Neural cell (in vitro differentiated cells): Measurements from ENCODE around the gene KRTAP10-7. TPM values are rescaled to one million over a fixed set of nuclear protein-coding genes. Genes with fewer than 3 reads are reported as not detected.

Experiments used
- H2AFZ ChIP-seq: fragments of 200-600, 300-800 bp; sonication (generic), shearing (Covaris generic); 2 replicates; pipeline ENCODE4 v1.6.0; 2014; ENCODE audit warnings: low read depth, mild to moderate bottlenecking, antibody characterized with exemption, low read length, moderate library complexity
- H3F3A ChIP-seq: fragments of 200-600 bp; shearing (Covaris generic); 2 replicates; pipeline ENCODE4 v1.6.1; 2016; ENCODE audit warnings: mild to moderate bottlenecking, moderate library complexity, mixed read lengths, antibody characterized with exemption, low read length; ENCODE audit not compliant: insufficient read depth, poor library complexity, severe bottlenecking
- H3K27ac ChIP-seq: fragments of 200-600, 300-800 bp; sonication (generic), shearing (Covaris generic); 2 replicates; pipeline ENCODE4 v1.5.1; 2014; ENCODE audit warnings: mild to moderate bottlenecking, low read length, moderate library complexity
- H3K27me3 ChIP-seq: fragments of 300-800, 200-600 bp; sonication (generic), shearing (Covaris generic); 2 replicates; pipeline ENCODE4 v1.6.0; 2014; ENCODE audit warnings: mild to moderate bottlenecking, low read depth, low read length, moderate library complexity; ENCODE audit not compliant: insufficient read depth
- H3K36me3 ChIP-seq: fragments of 300-800, 200-600 bp; sonication (generic), shearing (Covaris generic); 2 replicates; pipeline ENCODE4 v1.5.1; 2014; ENCODE audit warnings: mild to moderate bottlenecking, antibody characterized with exemption, low read length, moderate library complexity; ENCODE audit not compliant: insufficient read depth
- H3K4me2 ChIP-seq: fragments of 300-800, 200-600 bp; sonication (generic), shearing (Covaris generic); 2 replicates; pipeline ENCODE4 v1.6.0; 2014; ENCODE audit warnings: mild to moderate bottlenecking, low read length
- H3K4me3 ChIP-seq: fragments of 300-800, 200-600 bp; sonication (generic), shearing (Covaris generic); 2 replicates; pipeline ENCODE4 v1.5.1; 2014; ENCODE audit warnings: mild to moderate bottlenecking, low read length, moderate library complexity
- H3K79me2 ChIP-seq: fragments of 200-600 bp; shearing (Covaris generic); replicated peaks from 2 replicates; pipeline ENCODE4 v1.6.0; 2014; ENCODE audit warnings: mild to moderate bottlenecking, low read length, moderate library complexity; ENCODE audit not compliant: insufficient read depth
- H3K9ac ChIP-seq: fragments of 300-800, 200-600 bp; sonication (generic), shearing (Covaris generic); 2 replicates; pipeline ENCODE4 v1.6.1; 2016; ENCODE audit warnings: mild to moderate bottlenecking, low read length, mixed read lengths
- H3K9me2 ChIP-seq: fragments of 200-600 bp; shearing (Covaris generic); 2 replicates; pipeline ENCODE4 v1.6.1; 2016; ENCODE audit warnings: mild to moderate bottlenecking, low read length, mixed read lengths; ENCODE audit not compliant: insufficient read depth
- H3K9me3 ChIP-seq: fragments of 200-600, 300-800 bp; sonication (generic), shearing (Covaris generic); 2 replicates; pipeline ENCODE4 v1.6.1; 2016; ENCODE audit warnings: mild to moderate bottlenecking, mixed run types, low read length, moderate library complexity, mixed read lengths
- H4K20me1 ChIP-seq: fragments of 200-600 bp; shearing (Covaris generic); 2 replicates; pipeline ENCODE4 v1.6.1; 2016; ENCODE audit warnings: mild to moderate bottlenecking, mixed run types; ENCODE audit not compliant: insufficient read depth
- EP300 ChIP-seq: fragments of 450-650 bp; conservative IDR thresholded peaks from 2 replicates; pipeline ENCODE4 v1.6.1; 2014; ENCODE audit warnings: antibody characterized with exemption, mild to moderate bottlenecking, moderate library complexity; ENCODE audit not compliant: poor library complexity, severe bottlenecking
- EZH2 ChIP-seq: fragments of 200-600, 300-800 bp; shearing (Covaris generic), sonication (generic); IDR thresholded peaks from 2 replicates; pipeline ENCODE4 v1.6.1; 2014; ENCODE audit warnings: antibody characterized with exemption, low read length, borderline replicate concordance, mild to moderate bottlenecking; ENCODE audit not compliant: insufficient read depth, poor library complexity, severe bottlenecking
- MXI1 ChIP-seq: fragments of 450-650 bp; conservative IDR thresholded peaks from 2 replicates; pipeline ENCODE4 v1.6.1; 2014; ENCODE audit warnings: antibody characterized with exemption, mild to moderate bottlenecking; ENCODE audit not compliant: poor library complexity, severe bottlenecking
- POLR2AphosphoS5 ChIP-seq: IDR thresholded peaks from 2 replicates; pipeline ENCODE4 v1.6.1; 2012
- RAD21 ChIP-seq: fragments of 450-650 bp; conservative IDR thresholded peaks from 2 replicates; pipeline ENCODE4 v1.6.1; 2014; ENCODE audit warnings: antibody characterized with exemption, mild to moderate bottlenecking, moderate library complexity
- SMC3 ChIP-seq: fragments of 450-650 bp; conservative IDR thresholded peaks from 2 replicates; pipeline ENCODE4 v1.6.1; 2014; ENCODE audit warnings: antibody characterized with exemption, mild to moderate bottlenecking, moderate library complexity; ENCODE audit not compliant: poor library complexity
- TAF1 ChIP-seq: IDR thresholded peaks from 2 replicates; pipeline ENCODE4 v1.6.1; 2012; ENCODE audit warnings: low read depth
- polyA plus RNA-seq: library from polyadenylated mRNA; depleted of rRNA; stranded (reverse); fragments of >200 nt; gene quantifications from 2 replicates; pipeline ENCODE4 v1.2.3, GENCODE V29; 2014
- TF ChIP-seq, protein P1 (sequence below): fragments of 450-650 bp; IDR thresholded peaks from 2 replicates; pipeline ENCODE4 v1.5.1; 2014; ENCODE audit warnings: antibody characterized with exemption, mild to moderate bottlenecking, moderate library complexity; ENCODE audit not compliant: poor library complexity, severe bottlenecking
- TF ChIP-seq, protein P2 (sequence below): IDR thresholded peaks from 2 replicates; pipeline ENCODE4 v1.6.1; 2012; ENCODE audit warnings: borderline replicate concordance

The KRTAP10-7 gene
- polyA plus RNA-seq, 1 donor from 2014 or later, result not detected

DNA sequence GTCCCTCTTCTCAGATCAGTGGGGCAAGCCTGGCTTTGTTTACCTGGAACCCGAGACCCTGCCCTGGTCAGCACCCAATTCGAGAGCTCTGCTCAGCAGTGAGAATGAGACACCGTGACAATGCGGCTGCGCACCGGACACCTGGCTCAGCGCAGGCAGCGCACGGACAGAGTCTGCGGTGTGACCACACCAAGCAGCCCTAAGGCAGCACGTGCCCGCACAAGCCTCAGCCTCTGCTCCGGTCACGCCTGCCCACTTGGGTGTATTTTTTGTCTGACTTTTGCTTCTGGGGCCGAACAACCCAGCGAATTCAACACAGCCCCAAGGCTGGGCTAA lies 16.2 kb downstream of the KRTAP10-7 start:
- Histone ChIP-seq H3K4me3 (no peak overlapping the region), H3K27ac (no peak overlapping the region), H4K20me1 (no peaks in the 10 kb centered on the region), H3K79me2 (no peaks in the 10 kb centered on the region), H2AFZ (no peak overlapping the region), H3K9ac (no peak overlapping the region), H3K27me3 (no peaks in the 10 kb centered on the region), H3K4me2 (no peak overlapping the region), H3K9me3 (no peaks in the 10 kb centered on the region), H3K9me2 (no peaks in the 10 kb centered on the region), H3K36me3 (no peaks in the 10 kb centered on the region), H3F3A (no peaks in the 10 kb centered on the region)
- TF ChIP-seq TAF1, result no peak
- no peak for TF ChIP-seq RAD21
- TF ChIP-seq EZH2, result no peak
- TF ChIP-seq, protein P1, sequence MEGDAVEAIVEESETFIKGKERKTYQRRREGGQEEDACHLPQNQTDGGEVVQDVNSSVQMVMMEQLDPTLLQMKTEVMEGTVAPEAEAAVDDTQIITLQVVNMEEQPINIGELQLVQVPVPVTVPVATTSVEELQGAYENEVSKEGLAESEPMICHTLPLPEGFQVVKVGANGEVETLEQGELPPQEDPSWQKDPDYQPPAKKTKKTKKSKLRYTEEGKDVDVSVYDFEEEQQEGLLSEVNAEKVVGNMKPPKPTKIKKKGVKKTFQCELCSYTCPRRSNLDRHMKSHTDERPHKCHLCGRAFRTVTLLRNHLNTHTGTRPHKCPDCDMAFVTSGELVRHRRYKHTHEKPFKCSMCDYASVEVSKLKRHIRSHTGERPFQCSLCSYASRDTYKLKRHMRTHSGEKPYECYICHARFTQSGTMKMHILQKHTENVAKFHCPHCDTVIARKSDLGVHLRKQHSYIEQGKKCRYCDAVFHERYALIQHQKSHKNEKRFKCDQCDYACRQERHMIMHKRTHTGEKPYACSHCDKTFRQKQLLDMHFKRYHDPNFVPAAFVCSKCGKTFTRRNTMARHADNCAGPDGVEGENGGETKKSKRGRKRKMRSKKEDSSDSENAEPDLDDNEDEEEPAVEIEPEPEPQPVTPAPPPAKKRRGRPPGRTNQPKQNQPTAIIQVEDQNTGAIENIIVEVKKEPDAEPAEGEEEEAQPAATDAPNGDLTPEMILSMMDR, result no peak
- TF ChIP-seq, protein P2, sequence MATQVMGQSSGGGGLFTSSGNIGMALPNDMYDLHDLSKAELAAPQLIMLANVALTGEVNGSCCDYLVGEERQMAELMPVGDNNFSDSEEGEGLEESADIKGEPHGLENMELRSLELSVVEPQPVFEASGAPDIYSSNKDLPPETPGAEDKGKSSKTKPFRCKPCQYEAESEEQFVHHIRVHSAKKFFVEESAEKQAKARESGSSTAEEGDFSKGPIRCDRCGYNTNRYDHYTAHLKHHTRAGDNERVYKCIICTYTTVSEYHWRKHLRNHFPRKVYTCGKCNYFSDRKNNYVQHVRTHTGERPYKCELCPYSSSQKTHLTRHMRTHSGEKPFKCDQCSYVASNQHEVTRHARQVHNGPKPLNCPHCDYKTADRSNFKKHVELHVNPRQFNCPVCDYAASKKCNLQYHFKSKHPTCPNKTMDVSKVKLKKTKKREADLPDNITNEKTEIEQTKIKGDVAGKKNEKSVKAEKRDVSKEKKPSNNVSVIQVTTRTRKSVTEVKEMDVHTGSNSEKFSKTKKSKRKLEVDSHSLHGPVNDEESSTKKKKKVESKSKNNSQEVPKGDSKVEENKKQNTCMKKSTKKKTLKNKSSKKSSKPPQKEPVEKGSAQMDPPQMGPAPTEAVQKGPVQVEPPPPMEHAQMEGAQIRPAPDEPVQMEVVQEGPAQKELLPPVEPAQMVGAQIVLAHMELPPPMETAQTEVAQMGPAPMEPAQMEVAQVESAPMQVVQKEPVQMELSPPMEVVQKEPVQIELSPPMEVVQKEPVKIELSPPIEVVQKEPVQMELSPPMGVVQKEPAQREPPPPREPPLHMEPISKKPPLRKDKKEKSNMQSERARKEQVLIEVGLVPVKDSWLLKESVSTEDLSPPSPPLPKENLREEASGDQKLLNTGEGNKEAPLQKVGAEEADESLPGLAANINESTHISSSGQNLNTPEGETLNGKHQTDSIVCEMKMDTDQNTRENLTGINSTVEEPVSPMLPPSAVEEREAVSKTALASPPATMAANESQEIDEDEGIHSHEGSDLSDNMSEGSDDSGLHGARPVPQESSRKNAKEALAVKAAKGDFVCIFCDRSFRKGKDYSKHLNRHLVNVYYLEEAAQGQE, result no peak
- no peak for TF ChIP-seq MXI1

DNA sequence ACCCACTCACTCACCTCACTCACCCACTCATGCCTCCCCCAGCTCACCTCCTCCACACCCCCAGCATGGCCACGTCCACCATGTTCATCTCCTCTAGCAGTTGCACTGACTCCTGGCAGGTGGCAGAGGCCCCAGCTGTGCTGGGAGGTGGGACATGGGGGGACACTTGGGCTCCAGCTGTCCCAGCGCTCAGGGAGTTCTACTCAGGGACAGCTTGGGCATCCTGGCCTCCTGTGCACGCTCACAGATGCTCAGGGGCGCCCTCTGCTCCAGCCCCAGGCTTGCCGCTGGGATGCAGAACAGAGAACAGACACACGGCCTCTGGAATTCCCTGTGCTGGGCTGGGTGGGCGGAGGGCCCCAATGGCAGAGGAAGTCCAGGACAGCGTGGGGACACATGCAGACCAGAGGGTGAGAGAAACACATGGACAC lies 16.7 kb downstream of the KRTAP10-7 start:
- Histone ChIP-seq H3K79me2 (no peaks in the 10 kb centered on the region), H3F3A (no peaks in the 10 kb centered on the region), H3K4me2 (no peak overlapping the region), H2AFZ (no peak overlapping the region), H3K27ac (no peak overlapping the region), H3K9ac (no peak overlapping the region), H3K9me2 (no peaks in the 10 kb centered on the region), H3K36me3 (no peaks in the 10 kb centered on the region), H3K4me3 (no peak overlapping the region), H3K27me3 (no peaks in the 10 kb centered on the region), H4K20me1 (no peaks in the 10 kb centered on the region), H3K9me3 (no peaks in the 10 kb centered on the region)
- TF ChIP-seq SMC3, result no peak
- no peak for TF ChIP-seq EP300
- TF ChIP-seq RAD21, result no peak
- no peak for TF ChIP-seq POLR2AphosphoS5
- TF ChIP-seq EZH2, result no peak
- no peak for TF ChIP-seq TAF1
- TF ChIP-seq, protein P2, result no peak
- TF ChIP-seq, protein P1, result no peak
- TF ChIP-seq MXI1, result no peak
